HEK293 (cell line): ENCODE results near the gene PPP6R3.

ENCODE experiments used
- BCL11B ChIP-seq: fragments of 450-650 bp; formaldehyde crosslinking; IDR thresholded peaks from 2 replicates; pipeline ENCODE4 v1.5.1; 2016; ENCODE audit warnings: low read depth, missing biosample characterization, missing genetic modification characterization
- FEZF1 ChIP-seq: fragments of 450-650 bp; formaldehyde crosslinking; IDR thresholded peaks from 2 replicates; pipeline ENCODE4 v1.5.1; 2016; ENCODE audit warnings: missing biosample characterization, missing genetic modification characterization
- GLIS1 ChIP-seq: fragments of 450-650 bp; formaldehyde crosslinking; IDR thresholded peaks from 2 replicates; pipeline ENCODE4 v1.5.1; 2016; ENCODE audit warnings: missing biosample characterization, missing genetic modification characterization
- KLF1 ChIP-seq: fragments of 450-650 bp; formaldehyde crosslinking; IDR thresholded peaks from 2 replicates; pipeline ENCODE4 v1.5.1; 2016; ENCODE audit warnings: missing biosample characterization, missing genetic modification characterization
- KLF8 ChIP-seq: fragments of 450-650 bp; formaldehyde crosslinking; IDR thresholded peaks from 2 replicates; pipeline ENCODE4 v1.5.1; 2016; ENCODE audit warnings: missing biosample characterization, missing genetic modification characterization
- MZF1 ChIP-seq: fragments of 450-650 bp; formaldehyde crosslinking; IDR thresholded peaks from 2 replicates; pipeline ENCODE4 v1.5.1; 2017; ENCODE audit warnings: missing biosample characterization, missing genetic modification characterization, borderline replicate concordance
- OSR2 ChIP-seq: fragments of 450-650 bp; formaldehyde crosslinking; IDR thresholded peaks from 2 replicates; pipeline ENCODE4 v1.5.1; 2016; ENCODE audit warnings: missing biosample characterization, missing genetic modification characterization
- TRIM28 ChIP-seq: IDR thresholded peaks from 2 replicates; pipeline ENCODE4 v1.6.1; 2011; ENCODE audit warnings: low read length, control low read depth, borderline replicate concordance
- YY2 ChIP-seq: fragments of 450-650 bp; formaldehyde crosslinking; IDR thresholded peaks from 2 replicates; pipeline ENCODE4 v1.5.1; 2016; ENCODE audit warnings: missing biosample characterization, missing genetic modification characterization
- ZEB2 ChIP-seq: fragments of 450-650 bp; formaldehyde crosslinking; IDR thresholded peaks from 2 replicates; pipeline ENCODE4 v1.5.1; 2016; ENCODE audit warnings: missing biosample characterization, missing genetic modification characterization
- ZNF138 ChIP-seq: fragments of 450-650 bp; formaldehyde crosslinking; IDR thresholded peaks from 2 replicates; pipeline ENCODE4 v1.5.1; 2016; ENCODE audit warnings: missing biosample characterization, missing genetic modification characterization, borderline replicate concordance
- ZNF155 ChIP-seq: fragments of 450-650 bp; formaldehyde crosslinking; IDR thresholded peaks from 2 replicates; pipeline ENCODE4 v1.5.1; 2016; ENCODE audit warnings: missing biosample characterization, missing genetic modification characterization
- ZNF335 ChIP-seq: fragments of 450-650 bp; formaldehyde crosslinking; conservative IDR thresholded peaks from 2 replicates; pipeline ENCODE4 v1.5.1; 2016; ENCODE audit warnings: missing biosample characterization, missing genetic modification characterization
- ZNF37A ChIP-seq: fragments of 450-650 bp; IDR thresholded peaks from 2 replicates; pipeline ENCODE4 v1.5.1; 2018; ENCODE audit warnings: missing biosample characterization, missing genetic modification characterization
- ZNF416 ChIP-seq: fragments of 450-650 bp; formaldehyde crosslinking; IDR thresholded peaks from 2 replicates; pipeline ENCODE4 v1.5.1; 2016; ENCODE audit warnings: missing biosample characterization, missing genetic modification characterization
- ZNF530 ChIP-seq: fragments of 450-650 bp; formaldehyde crosslinking; IDR thresholded peaks from 2 replicates; pipeline ENCODE4 v1.5.1; 2016; ENCODE audit warnings: low read depth, missing biosample characterization, missing genetic modification characterization
- ZNF629 ChIP-seq: fragments of 450-650 bp; formaldehyde crosslinking; IDR thresholded peaks from 2 replicates; pipeline ENCODE4 v1.5.1; 2017; ENCODE audit warnings: missing biosample characterization, missing genetic modification characterization
- ZNF658 ChIP-seq: fragments of 450-650 bp; formaldehyde crosslinking; IDR thresholded peaks from 2 replicates; pipeline ENCODE4; 2016; ENCODE audit warnings: missing biosample characterization, missing genetic modification characterization
- ZNF660 ChIP-seq: fragments of 450-650 bp; IDR thresholded peaks from 2 replicates; pipeline ENCODE4 v1.5.1; 2018; ENCODE audit warnings: missing biosample characterization, mild to moderate bottlenecking, missing genetic modification characterization
- ZNF670 ChIP-seq: fragments of 450-650 bp; formaldehyde crosslinking; IDR thresholded peaks from 2 replicates; pipeline ENCODE4 v1.5.1; 2016; ENCODE audit warnings: missing biosample characterization, missing genetic modification characterization, low read depth
- ZNF707 ChIP-seq: fragments of 450-650 bp; formaldehyde crosslinking; IDR thresholded peaks from 2 replicates; pipeline ENCODE4 v1.5.1; 2016; ENCODE audit warnings: missing biosample characterization, missing genetic modification characterization
- ZNF843 ChIP-seq: fragments of 450-650 bp; formaldehyde crosslinking; IDR thresholded peaks from 2 replicates; pipeline ENCODE4 v1.5.1; 2016; ENCODE audit warnings: missing biosample characterization, missing genetic modification characterization
- ZSCAN30 ChIP-seq: fragments of 450-650 bp; IDR thresholded peaks from 2 replicates; pipeline ENCODE4 v1.5.1; 2018; ENCODE audit warnings: missing biosample characterization, mild to moderate bottlenecking, missing genetic modification characterization, moderate library complexity
- TF ChIP-seq, protein P1 (sequence below): fragments of 450-650 bp; IDR thresholded peaks from 2 replicates; pipeline ENCODE4 v1.5.1; 2018; ENCODE audit warnings: missing biosample characterization, mild to moderate bottlenecking, missing genetic modification characterization
- TF ChIP-seq, protein P2 (sequence below): fragments of 450-650 bp; formaldehyde crosslinking; IDR thresholded peaks from 2 replicates; pipeline ENCODE4 v1.5.1; 2016; ENCODE audit warnings: missing biosample characterization, missing genetic modification characterization
- TF ChIP-seq, protein P3 (sequence below): fragments of 450-650 bp; formaldehyde crosslinking; IDR thresholded peaks from 2 replicates; pipeline ENCODE4 v1.5.1; 2017; ENCODE audit warnings: missing biosample characterization, missing genetic modification characterization
- TF ChIP-seq, protein P4 (sequence below): fragments of 450-650 bp; IDR thresholded peaks from 2 replicates; pipeline ENCODE4 v1.5.1; 2018; ENCODE audit warnings: missing biosample characterization, missing genetic modification characterization
- TF ChIP-seq, protein P5 (sequence below): fragments of 450-650 bp; formaldehyde crosslinking; IDR thresholded peaks from 2 replicates; pipeline ENCODE4 v1.5.1; 2016; ENCODE audit warnings: missing biosample characterization, missing genetic modification characterization

The PPP6R3 gene

DNA sequence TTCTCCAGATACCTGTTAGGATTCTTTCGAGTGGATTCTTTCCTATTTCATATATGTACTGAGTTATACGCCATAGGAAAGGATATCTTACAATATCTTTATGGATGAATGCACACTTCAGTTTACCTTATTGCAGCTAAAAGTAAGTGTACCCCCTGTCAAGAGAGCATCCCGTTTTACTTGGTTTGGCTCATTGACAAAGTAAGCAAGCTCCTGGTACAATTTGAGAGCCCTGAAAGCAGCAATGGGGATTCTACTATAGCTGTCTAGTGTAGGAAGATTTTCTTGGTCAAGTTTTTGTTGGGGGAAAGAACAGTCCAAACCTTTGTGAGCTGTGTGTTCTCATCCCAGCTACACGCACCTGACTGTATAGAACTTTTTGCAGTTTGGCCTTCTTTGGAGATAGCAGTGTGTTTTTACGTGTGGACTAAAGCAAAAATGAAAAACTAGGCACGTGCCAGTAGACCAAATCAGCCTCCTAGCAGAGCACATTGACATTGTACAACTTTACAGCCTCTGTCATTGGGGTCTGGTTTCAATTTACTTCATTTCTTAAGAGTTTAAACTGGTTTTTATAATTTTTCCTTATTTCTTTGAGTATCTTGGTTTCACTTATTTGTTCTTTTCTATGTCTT is 44.0 kb downstream of the PPP6R3 start (continued):
- TF ChIP-seq TRIM28 (peak; percentile 65; the same call in 1 of the 2 replicates), KLF1 (tag by site-specific recombination) (no peak), ZNF843 (tag by site-specific recombination) (peak; percentile 72), ZNF660 (no peak), YY2 (no peak), ZNF138 (tag by site-specific recombination) (no peak), ZNF670 (tag by site-specific recombination) (no peak), GLIS1 (tag by site-specific recombination) (peak; percentile 84), ZNF37A (tag by site-specific recombination) (no peak), ZNF530 (tag by site-specific recombination) (no peak), ZNF707 (tag by site-specific recombination) (peak; percentile 86), OSR2 (tag by site-specific recombination) (peak; percentile 94), KLF8 (tag by site-specific recombination) (no peak), ZNF155 (tag by site-specific recombination) (no peak), ZNF658 (tag by site-specific recombination) (no peak), ZEB2 (tag by site-specific recombination) (0 out of 2 replicates have a peak, but pooled peaks have one; percentile 34), BCL11B (tag by site-specific recombination) (no peak), ZNF335 (tag by site-specific recombination) (peak; percentile 60; the same call in 1 of the 2 replicates), FEZF1 (tag by site-specific recombination) (peak; percentile 98), ZSCAN30 (tag by site-specific recombination) (0 out of 2 replicates have a peak, but pooled peaks have one; percentile 9), ZNF629 (tag by site-specific recombination) (peak; percentile 61), MZF1 (peak; percentile 97), ZNF416 (no peak)
- TF ChIP-seq, protein P1, sequence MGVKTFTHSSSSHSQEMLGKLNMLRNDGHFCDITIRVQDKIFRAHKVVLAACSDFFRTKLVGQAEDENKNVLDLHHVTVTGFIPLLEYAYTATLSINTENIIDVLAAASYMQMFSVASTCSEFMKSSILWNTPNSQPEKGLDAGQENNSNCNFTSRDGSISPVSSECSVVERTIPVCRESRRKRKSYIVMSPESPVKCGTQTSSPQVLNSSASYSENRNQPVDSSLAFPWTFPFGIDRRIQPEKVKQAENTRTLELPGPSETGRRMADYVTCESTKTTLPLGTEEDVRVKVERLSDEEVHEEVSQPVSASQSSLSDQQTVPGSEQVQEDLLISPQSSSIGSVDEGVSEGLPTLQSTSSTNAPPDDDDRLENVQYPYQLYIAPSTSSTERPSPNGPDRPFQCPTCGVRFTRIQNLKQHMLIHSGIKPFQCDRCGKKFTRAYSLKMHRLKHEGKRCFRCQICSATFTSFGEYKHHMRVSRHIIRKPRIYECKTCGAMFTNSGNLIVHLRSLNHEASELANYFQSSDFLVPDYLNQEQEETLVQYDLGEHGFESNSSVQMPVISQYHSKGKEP (tag by site-specific recombination) = peak; percentile 83
- TF ChIP-seq, protein P2, sequence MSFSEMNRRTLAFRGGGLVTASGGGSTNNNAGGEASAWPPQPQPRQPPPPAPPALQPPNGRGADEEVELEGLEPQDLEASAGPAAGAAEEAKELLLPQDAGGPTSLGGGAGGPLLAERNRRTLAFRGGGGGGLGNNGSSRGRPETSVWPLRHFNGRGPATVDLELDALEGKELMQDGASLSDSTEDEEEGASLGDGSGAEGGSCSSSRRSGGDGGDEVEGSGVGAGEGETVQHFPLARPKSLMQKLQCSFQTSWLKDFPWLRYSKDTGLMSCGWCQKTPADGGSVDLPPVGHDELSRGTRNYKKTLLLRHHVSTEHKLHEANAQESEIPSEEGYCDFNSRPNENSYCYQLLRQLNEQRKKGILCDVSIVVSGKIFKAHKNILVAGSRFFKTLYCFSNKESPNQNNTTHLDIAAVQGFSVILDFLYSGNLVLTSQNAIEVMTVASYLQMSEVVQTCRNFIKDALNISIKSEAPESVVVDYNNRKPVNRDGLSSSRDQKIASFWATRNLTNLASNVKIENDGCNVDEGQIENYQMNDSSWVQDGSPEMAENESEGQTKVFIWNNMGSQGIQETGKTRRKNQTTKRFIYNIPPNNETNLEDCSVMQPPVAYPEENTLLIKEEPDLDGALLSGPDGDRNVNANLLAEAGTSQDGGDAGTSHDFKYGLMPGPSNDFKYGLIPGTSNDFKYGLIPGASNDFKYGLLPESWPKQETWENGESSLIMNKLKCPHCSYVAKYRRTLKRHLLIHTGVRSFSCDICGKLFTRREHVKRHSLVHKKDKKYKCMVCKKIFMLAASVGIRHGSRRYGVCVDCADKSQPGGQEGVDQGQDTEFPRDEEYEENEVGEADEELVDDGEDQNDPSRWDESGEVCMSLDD (tag by site-specific recombination) = no peak
- TF ChIP-seq, protein P3, sequence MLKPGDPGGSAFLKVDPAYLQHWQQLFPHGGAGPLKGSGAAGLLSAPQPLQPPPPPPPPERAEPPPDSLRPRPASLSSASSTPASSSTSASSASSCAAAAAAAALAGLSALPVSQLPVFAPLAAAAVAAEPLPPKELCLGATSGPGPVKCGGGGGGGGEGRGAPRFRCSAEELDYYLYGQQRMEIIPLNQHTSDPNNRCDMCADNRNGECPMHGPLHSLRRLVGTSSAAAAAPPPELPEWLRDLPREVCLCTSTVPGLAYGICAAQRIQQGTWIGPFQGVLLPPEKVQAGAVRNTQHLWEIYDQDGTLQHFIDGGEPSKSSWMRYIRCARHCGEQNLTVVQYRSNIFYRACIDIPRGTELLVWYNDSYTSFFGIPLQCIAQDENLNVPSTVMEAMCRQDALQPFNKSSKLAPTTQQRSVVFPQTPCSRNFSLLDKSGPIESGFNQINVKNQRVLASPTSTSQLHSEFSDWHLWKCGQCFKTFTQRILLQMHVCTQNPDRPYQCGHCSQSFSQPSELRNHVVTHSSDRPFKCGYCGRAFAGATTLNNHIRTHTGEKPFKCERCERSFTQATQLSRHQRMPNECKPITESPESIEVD (tag by site-specific recombination) = peak; percentile 89
- TF ChIP-seq, protein P4, sequence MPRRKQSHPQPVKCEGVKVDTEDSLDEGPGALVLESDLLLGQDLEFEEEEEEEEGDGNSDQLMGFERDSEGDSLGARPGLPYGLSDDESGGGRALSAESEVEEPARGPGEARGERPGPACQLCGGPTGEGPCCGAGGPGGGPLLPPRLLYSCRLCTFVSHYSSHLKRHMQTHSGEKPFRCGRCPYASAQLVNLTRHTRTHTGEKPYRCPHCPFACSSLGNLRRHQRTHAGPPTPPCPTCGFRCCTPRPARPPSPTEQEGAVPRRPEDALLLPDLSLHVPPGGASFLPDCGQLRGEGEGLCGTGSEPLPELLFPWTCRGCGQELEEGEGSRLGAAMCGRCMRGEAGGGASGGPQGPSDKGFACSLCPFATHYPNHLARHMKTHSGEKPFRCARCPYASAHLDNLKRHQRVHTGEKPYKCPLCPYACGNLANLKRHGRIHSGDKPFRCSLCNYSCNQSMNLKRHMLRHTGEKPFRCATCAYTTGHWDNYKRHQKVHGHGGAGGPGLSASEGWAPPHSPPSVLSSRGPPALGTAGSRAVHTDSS (tag by site-specific recombination) = no peak
- TF ChIP-seq, protein P5, sequence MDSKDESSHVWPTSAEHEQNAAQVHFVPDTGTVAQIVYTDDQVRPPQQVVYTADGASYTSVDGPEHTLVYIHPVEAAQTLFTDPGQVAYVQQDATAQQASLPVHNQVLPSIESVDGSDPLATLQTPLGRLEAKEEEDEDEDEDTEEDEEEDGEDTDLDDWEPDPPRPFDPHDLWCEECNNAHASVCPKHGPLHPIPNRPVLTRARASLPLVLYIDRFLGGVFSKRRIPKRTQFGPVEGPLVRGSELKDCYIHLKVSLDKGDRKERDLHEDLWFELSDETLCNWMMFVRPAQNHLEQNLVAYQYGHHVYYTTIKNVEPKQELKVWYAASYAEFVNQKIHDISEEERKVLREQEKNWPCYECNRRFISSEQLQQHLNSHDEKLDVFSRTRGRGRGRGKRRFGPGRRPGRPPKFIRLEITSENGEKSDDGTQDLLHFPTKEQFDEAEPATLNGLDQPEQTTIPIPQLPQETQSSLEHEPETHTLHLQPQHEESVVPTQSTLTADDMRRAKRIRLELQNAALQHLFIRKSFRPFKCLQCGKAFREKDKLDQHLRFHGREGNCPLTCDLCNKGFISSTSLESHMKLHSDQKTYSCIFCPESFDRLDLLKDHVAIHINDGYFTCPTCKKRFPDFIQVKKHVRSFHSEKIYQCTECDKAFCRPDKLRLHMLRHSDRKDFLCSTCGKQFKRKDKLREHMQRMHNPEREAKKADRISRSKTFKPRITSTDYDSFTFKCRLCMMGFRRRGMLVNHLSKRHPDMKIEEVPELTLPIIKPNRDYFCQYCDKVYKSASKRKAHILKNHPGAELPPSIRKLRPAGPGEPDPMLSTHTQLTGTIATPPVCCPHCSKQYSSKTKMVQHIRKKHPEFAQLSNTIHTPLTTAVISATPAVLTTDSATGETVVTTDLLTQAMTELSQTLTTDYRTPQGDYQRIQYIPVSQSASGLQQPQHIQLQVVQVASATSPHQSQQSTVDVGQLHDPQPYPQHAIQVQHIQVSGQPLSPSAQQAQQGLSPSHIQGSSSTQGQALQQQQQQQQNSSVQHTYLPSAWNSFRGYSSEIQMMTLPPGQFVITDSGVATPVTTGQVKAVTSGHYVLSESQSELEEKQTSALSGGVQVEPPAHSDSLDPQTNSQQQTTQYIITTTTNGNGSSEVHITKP (tag by site-specific recombination) = peak; percentile 75
- TF ChIP-seq, all 188 proteins: peak for 19
